Body of pancreas (tissue), 4 donors: ENCODE results near the gene SGSH. TPM values are rescaled to one million over a fixed set of nuclear protein-coding genes. Genes with fewer than 3 reads are reported as not detected.

Experiments
- ATAC-seq: fragments of 150-250 bp; one replicate; pipeline ENCODE4 v1.9.1; 2016
- DNase-seq, 4 donors: peaks; one replicate each; pipeline ENCODE4 v3.0.0-alpha.2; 2019
- H3K27ac ChIP-seq, 4 donors: fragments of 200-600 bp; sonication (generic); 1 replicate in 3 of 4; 2 replicates in 1 of 4; pipeline versions ENCODE4 v1.5.1 to v1.6.1; 2016 to 2019; ENCODE audit warnings: mild to moderate bottlenecking in 1 of 4, mixed read lengths in 1 of 4, moderate library complexity in 1 of 4
- H3K27me3 ChIP-seq, 2 donors: fragments of 200-600 bp; sonication (generic); one replicate each; pipeline ENCODE4 v1.6.0; 2016; ENCODE audit warnings: mild to moderate bottlenecking in 1 of 2
- H3K36me3 ChIP-seq, 2 donors: fragments of 200-600 bp; sonication (generic); replicated peaks in 1 of 2; 2 replicates each; pipeline ENCODE4 v1.5.1; 2016; ENCODE audit warnings: low read depth in 2 of 2; ENCODE audit not compliant: insufficient read depth in 1 of 2
- H3K4me1 ChIP-seq: fragments of 200-600 bp; sonication (generic); one replicate; pipeline ENCODE4 v1.6.0; 2016
- H3K4me3 ChIP-seq, 2 donors: fragments of 200-600 bp; sonication (generic); 1 replicate in 1 of 2; 2 replicates in 1 of 2; pipeline ENCODE4 v1.5.1; 2016 to 2019
- H3K9me3 ChIP-seq, 3 donors: fragments of 200-600 bp; sonication (generic); 1 replicate in 2 of 3; 2 replicates in 1 of 3; pipeline ENCODE4 v1.5.1; 2016
- CTCF ChIP-seq, 7 experiments: fragments of 450-650 bp in 4 of 7; fragments of 200-600 bp in 3 of 7; sonication (generic) in 3 of 7; IDR thresholded peaks; one replicate each; pipeline ENCODE4 v1.5.1; 2016 to 2019; ENCODE audit warnings: antibody characterized with exemption in 7 of 7
- POLR2A ChIP-seq, 3 donors: fragments of 450-650 bp; IDR thresholded peaks; one replicate each; pipeline ENCODE4 v1.6.1; 2016; ENCODE audit warnings: antibody characterized with exemption in 3 of 3, mild to moderate bottlenecking in 2 of 3
- WGBS, 2 donors: methylation state at CpG; one replicate each; pipeline ENCODE4 v1.1.5; 2017; 5-methylcytosine and 5-hydroxymethylcytosine counted together
- intact Hi-C: fragments of 100-400 bp; cut with DNase I; formaldehyde crosslinking; loops from one replicate; pipeline ENCODE4 v1.15.1; 2023
- total RNA-seq, 2 donors: library from RNA; depleted of rRNA; stranded (reverse); fragments of >200 nt; gene quantifications; one replicate each; pipeline ENCODE4 v1.1.0, GENCODE V29; 2016

The SGSH gene
- total RNA-seq, 2 donors from 2014 or later = 29.6 to 42.8 TPM

- Histone ChIP-seq H3K4me3 (no peak overlapping the region), H3K4me1 (peaks cover 8% of the 10 kb centered on the region), H3K27ac (no peak overlapping the region), H3K36me3 (peaks cover 0 to 5% of the 10 kb centered on the region in 2 donors), H3K9me3 (no peaks in the 10 kb centered on the region), H3K27me3 (no peaks in the 10 kb centered on the region)
- DNase-seq (no peak), ATAC-seq (no peak)
- intact Hi-C loops = no loop called here
- WGBS, 2 donors = 84 to 89% methylated on average over 15 to 23 of the region's 26 CpGs
- TF ChIP-seq POLR2A (IDR thresholded peaks at IDR 0.05) (no peak), CTCF (IDR thresholded peaks at IDR 0.05) (no peak)
Measured at GRCh38 chr17:80248894-80249710, 29.0 kb upstream of the SGSH start.

- whole genome bisulfite sequencing, 2 donors = 93 to 100% methylated on average over 4 to 23 of the region's 23 CpGs
- no peak overlapping the region for H3K4me3 ChIP-seq
- intact Hi-C loops = no loop called here
- peaks cover 5% of the 10 kb centered on the region for H3K4me1 ChIP-seq
- no peaks in the 10 kb centered on the region for H3K9me3 ChIP-seq
- peaks cover 0 to 5% of the 10 kb centered on the region in 2 donors for H3K36me3 ChIP-seq
- no peaks in the 10 kb centered on the region for H3K27me3 ChIP-seq
- ATAC-seq (no peak), DNase-seq (no peak)
- TF ChIP-seq POLR2A (IDR thresholded peaks at IDR 0.05) (no peak), CTCF (IDR thresholded peaks at IDR 0.05) (no peak)
- no peak overlapping the region for H3K27ac ChIP-seq
Measured at GRCh38 chr17:80248001-80248893, 28.1 kb upstream of the SGSH start.

GRCh38 chr17:80247561-80247960 lies 27.4 kb upstream of the SGSH start:
- 96 to 98% methylated on average over 9 to 17 of the region's 17 CpGs for WGBS, 2 donors
- no peak overlapping the region for H3K4me3 ChIP-seq
- H3K27ac ChIP-seq = no peak overlapping the region
- ATAC-seq (no peak), DNase-seq (no peak)
- no peaks in the 10 kb centered on the region for H3K27me3 ChIP-seq
- no peaks in the 10 kb centered on the region for H3K4me1 ChIP-seq
- no peaks in the 10 kb centered on the region for H3K9me3 ChIP-seq
- no peak for TF ChIP-seq CTCF (IDR thresholded peaks at IDR 0.05)
- TF ChIP-seq POLR2A (IDR thresholded peaks at IDR 0.05) = no peak
- intact Hi-C loops = no loop called here
- peaks cover 0 to 5% of the 10 kb centered on the region in 2 donors for H3K36me3 ChIP-seq

- WGBS, 2 donors = 89 to 100% methylated on average over 1 to 8 of the region's 8 CpGs
- intact Hi-C loops = no loop called here
- H3K36me3 ChIP-seq = peaks cover 0 to 9% of the 10 kb centered on the region in 2 donors
- H3K9me3 ChIP-seq = no peaks in the 10 kb centered on the region
- no peaks in the 10 kb centered on the region for H3K27me3 ChIP-seq
- TF ChIP-seq CTCF (IDR thresholded peaks at IDR 0.05) (no peak), POLR2A (IDR thresholded peaks at IDR 0.05) (no peak)
- no peak for ATAC-seq
- no peak for DNase-seq
- no peaks in the 10 kb centered on the region for H3K4me1 ChIP-seq
- H3K4me3 ChIP-seq = no peak overlapping the region
- no peak overlapping the region for H3K27ac ChIP-seq
Measured at GRCh38 chr17:80246726-80247125, 26.6 kb upstream of the SGSH start.
